H9 (cell line): ENCODE measurements around the gene OPA3. TPM values are rescaled to one million over a fixed set of nuclear protein-coding genes. Genes with fewer than 3 reads are reported as not detected.

Experiments
- DNase-seq: peaks from one replicate; pipeline ENCODE4 v3.0.0-alpha.2; 2017
- H2AFZ ChIP-seq: one replicate; pipeline ENCODE4 v1.6.1; 2013; ENCODE audit warnings: mild to moderate bottlenecking, low read length, control low read depth, moderate library complexity
- H2AK5ac ChIP-seq: 2 replicates; pipeline ENCODE4 v1.6.1; 2013; ENCODE audit warnings: low read length, control low read depth, mixed read lengths; ENCODE audit not compliant: insufficient read length
- H2BK120ac ChIP-seq: one replicate; pipeline ENCODE4 v1.6.1; 2013; ENCODE audit warnings: low read depth, mild to moderate bottlenecking, low read length, control low read depth, inconsistent platforms; ENCODE audit not compliant: poor library complexity, severe bottlenecking
- H2BK12ac ChIP-seq: 2 replicates; pipeline ENCODE4 v1.6.1; 2013; ENCODE audit warnings: low read length, control low read depth, mixed read lengths, low read depth; ENCODE audit not compliant: insufficient read length
- H2BK15ac ChIP-seq: 2 replicates; pipeline ENCODE4 v1.6.1; 2013; ENCODE audit warnings: low read depth, low read length, control low read depth
- H2BK20ac ChIP-seq: one replicate; pipeline ENCODE4 v1.6.1; 2013; ENCODE audit warnings: low read depth, mild to moderate bottlenecking, low read length, control low read depth, inconsistent platforms; ENCODE audit not compliant: poor library complexity, severe bottlenecking
- H2BK5ac ChIP-seq: 2 replicates; pipeline ENCODE4 v1.6.1; 2013; ENCODE audit warnings: low read length, control low read depth, mixed read lengths; ENCODE audit not compliant: insufficient read length
- H3K14ac ChIP-seq: 2 replicates; pipeline ENCODE4 v1.6.1; 2013; ENCODE audit warnings: low read length, control low read depth; ENCODE audit not compliant: insufficient read depth
- H3K18ac ChIP-seq: 2 replicates; pipeline ENCODE4 v1.6.1; 2013; ENCODE audit warnings: low read depth, mild to moderate bottlenecking, mixed read lengths, low read length, control low read depth; ENCODE audit not compliant: insufficient read length
- H3K23ac ChIP-seq: 2 replicates; pipeline ENCODE4 v1.6.1; 2013; ENCODE audit warnings: low read length, control low read depth, mixed read lengths, low read depth; ENCODE audit not compliant: insufficient read length
- H3K23me2 ChIP-seq: 2 replicates; pipeline ENCODE4 v1.6.1; 2013; ENCODE audit warnings: low read depth, mild to moderate bottlenecking, mixed read lengths, low read length, control low read depth; ENCODE audit not compliant: insufficient read length, poor library complexity, severe bottlenecking
- H3K27ac ChIP-seq: 2 replicates; pipeline ENCODE4 v1.5.1; 2013; ENCODE audit warnings: low read length, control low read depth, mixed read lengths, low read depth; ENCODE audit not compliant: insufficient read length
- H3K27me3 ChIP-seq: 2 replicates; pipeline ENCODE4 v1.6.1; 2013; ENCODE audit warnings: low read length, control low read depth, inconsistent platforms; ENCODE audit not compliant: insufficient read depth
- H3K4ac ChIP-seq: 2 replicates; pipeline ENCODE4 v1.6.1; 2013; ENCODE audit warnings: low read depth, mild to moderate bottlenecking, control low read depth, inconsistent platforms, low read length, moderate library complexity
- H3K4me1 ChIP-seq: 2 replicates; pipeline ENCODE4 v1.6.1; 2013; ENCODE audit warnings: low read length, control low read depth, inconsistent platforms; ENCODE audit not compliant: insufficient read depth
- H3K4me2 ChIP-seq: 2 replicates; pipeline ENCODE4 v1.6.1; 2013; ENCODE audit warnings: low read length, control low read depth, mixed read lengths; ENCODE audit not compliant: insufficient read length, insufficient read depth
- H3K56ac ChIP-seq: 2 replicates; pipeline ENCODE4 v1.6.1; 2013; ENCODE audit warnings: low read depth, mild to moderate bottlenecking, mixed read lengths, low read length, control low read depth; ENCODE audit not compliant: insufficient read length
- H3K79me1 ChIP-seq: 2 replicates; pipeline ENCODE4 v1.6.1; 2013; ENCODE audit warnings: low read depth, mild to moderate bottlenecking, moderate library complexity, low read length, control low read depth, inconsistent platforms; ENCODE audit not compliant: insufficient read depth, poor library complexity, severe bottlenecking
- H3K79me2 ChIP-seq: 2 replicates; pipeline ENCODE4 v1.6.1; 2013; ENCODE audit warnings: low read length, control low read depth, inconsistent platforms; ENCODE audit not compliant: insufficient read depth
- H3K9ac ChIP-seq: 2 replicates; pipeline ENCODE4 v1.6.1; 2013; ENCODE audit warnings: low read length, control low read depth, mixed read lengths; ENCODE audit not compliant: insufficient read length; ENCODE audit errors: extremely low read depth
- H3K9me3 ChIP-seq: one replicate; pipeline ENCODE4 v1.6.1; 2013; ENCODE audit warnings: low read depth, low read length, inconsistent platforms; ENCODE audit not compliant: control insufficient read depth
- H3T11ph ChIP-seq: one replicate; pipeline ENCODE4 v1.6.1; 2013; ENCODE audit warnings: mild to moderate bottlenecking, low read length, control low read depth, inconsistent platforms
- H4K20me1 ChIP-seq: one replicate; pipeline ENCODE4 v1.6.1; 2013; ENCODE audit not compliant: control insufficient read depth, insufficient read length, insufficient read depth
- H4K5ac ChIP-seq: 2 replicates; pipeline ENCODE4 v1.6.1; 2013; ENCODE audit warnings: low read depth, mild to moderate bottlenecking, mixed read lengths, low read length, control low read depth; ENCODE audit not compliant: insufficient read length
- H4K8ac ChIP-seq: replicated peaks from 2 replicates; pipeline ENCODE4 v1.6.1; 2013; ENCODE audit warnings: low read length, control low read depth, mixed read lengths, low read depth; ENCODE audit not compliant: insufficient read length
- H4K91ac ChIP-seq: 2 replicates; pipeline ENCODE4 v1.6.1; 2013; ENCODE audit warnings: low read depth, mild to moderate bottlenecking, moderate library complexity, mixed read lengths, low read length, control low read depth; ENCODE audit not compliant: insufficient read length
- H3K27ac Mint-ChIP-seq, 3 experiments: 2 replicates in 2 of 3; 3 replicates in 1 of 3; pipeline ENCODE4 v1.8.0; 2020 to 2021; ENCODE audit warnings: mixed read lengths in 3 of 3, mild to moderate bottlenecking in 1 of 3, moderate library complexity in 1 of 3
- H3K27me3 Mint-ChIP-seq: 2 replicates; pipeline ENCODE4 v1.8.0; 2021; ENCODE audit warnings: low read depth, mild to moderate bottlenecking, moderate library complexity, mixed read lengths
- H3K36me3 Mint-ChIP-seq, 3 experiments: 2 replicates in 2 of 3; 3 replicates in 1 of 3; pipeline ENCODE4 v1.8.0; 2020 to 2021; ENCODE audit warnings: low read depth in 3 of 3, mixed read lengths in 3 of 3; ENCODE audit not compliant: insufficient read depth in 1 of 3
- H3K4me1 Mint-ChIP-seq, 2 experiments: 2 replicates each; pipeline ENCODE4 v1.8.0; 2020; ENCODE audit warnings: mixed read lengths in 2 of 2
- H3K4me3 Mint-ChIP-seq, 2 experiments: 2 replicates in 1 of 2; 3 replicates in 1 of 2; pipeline ENCODE4 v1.8.0; 2020 to 2021; ENCODE audit warnings: mild to moderate bottlenecking in 2 of 2, mixed read lengths in 2 of 2, moderate library complexity in 1 of 2
- H3K9me3 Mint-ChIP-seq, 2 experiments: 2 replicates in 1 of 2; 3 replicates in 1 of 2; pipeline ENCODE4 v1.8.0; 2020; ENCODE audit warnings: mild to moderate bottlenecking in 2 of 2, mixed read lengths in 2 of 2, moderate library complexity in 1 of 2
- WGBS: extraction: QIAGEN DNeasy Blood & Tissue Kit; methylation state at CpG from one replicate; pipeline ENCODE4 v1.1.7; 2013; ENCODE audit warnings: missing lambda C conversion rate, low lambda C conversion rate, mixed read lengths; ENCODE audit not compliant: insufficient read length; ENCODE audit errors: extremely low coverage; 5-methylcytosine and 5-hydroxymethylcytosine counted together
- total RNA-seq: library from RNA; stranded (reverse); gene quantifications from 2 replicates; pipeline ENCODE4 v1.2.1, GENCODE V29; 2021
- TF ChIP-seq, protein P1 (sequence below): fragments of 200-600 bp; sonication (generic); conservative IDR thresholded peaks from 3 replicates; pipeline ENCODE4 v1.8.0; 2021; ENCODE audit warnings: antibody characterized with exemption, mild to moderate bottlenecking

OPA3 gene
- total RNA-seq, 1 experiment from 2014 or later: 13.0 TPM

GRCh38 chr19:45598267-45599001, 13.8 kb upstream of the OPA3 start:
- Histone ChIP-seq H2AFZ (no peak overlapping the region), H2BK5ac (no peak overlapping the region), H2BK12ac (no peak overlapping the region), H3K4ac (no peak overlapping the region), H4K20me1 (no peaks in the 10 kb centered on the region), H2BK15ac (no peak overlapping the region), H3K9ac (no peak overlapping the region), H4K5ac (no peak overlapping the region), H3K4me2 (peak overlapping the region; percentile 65), H2BK120ac (no peak overlapping the region), H4K8ac (no peak overlapping the region), H3K79me2 (no peaks in the 10 kb centered on the region), H3K18ac (no peak overlapping the region), H3K4me1 (no peaks in the 10 kb centered on the region), H3K23me2 (peaks cover 6% of the 10 kb centered on the region), H4K91ac (no peak overlapping the region), H3K27me3 (peaks cover 34% of the 10 kb centered on the region), H2AK5ac (no peak overlapping the region), H3K27ac (no peak overlapping the region), H3K14ac (no peak overlapping the region), H3T11ph (no peak overlapping the region), H2BK20ac (no peak overlapping the region), H3K23ac (no peak overlapping the region), H3K9me3 (no peaks in the 10 kb centered on the region), H3K56ac (no peak overlapping the region), H3K79me1 (no peaks in the 10 kb centered on the region)
- no CpG with 5 or more reads among the region's 22 CpGs for WGBS
- Mint-ChIP-seq H3K4me3 (peak overlapping the region; percentile 52 to 76), H3K27ac (no peak overlapping the region), H3K4me1 (peaks cover 33 to 69% of the 10 kb centered on the region in 2 experiments), H3K9me3 (no peaks in the 10 kb centered on the region; a peak in 2 of 5 replicates), H3K27me3 (peaks cover 81% of the 10 kb centered on the region), H3K36me3 (peaks cover 0 to 3% (median 0%) of the 10 kb centered on the region in 3 experiments; a peak in 2 of 7 replicates)
- no peak for DNase-seq
- TF ChIP-seq, protein P1, sequence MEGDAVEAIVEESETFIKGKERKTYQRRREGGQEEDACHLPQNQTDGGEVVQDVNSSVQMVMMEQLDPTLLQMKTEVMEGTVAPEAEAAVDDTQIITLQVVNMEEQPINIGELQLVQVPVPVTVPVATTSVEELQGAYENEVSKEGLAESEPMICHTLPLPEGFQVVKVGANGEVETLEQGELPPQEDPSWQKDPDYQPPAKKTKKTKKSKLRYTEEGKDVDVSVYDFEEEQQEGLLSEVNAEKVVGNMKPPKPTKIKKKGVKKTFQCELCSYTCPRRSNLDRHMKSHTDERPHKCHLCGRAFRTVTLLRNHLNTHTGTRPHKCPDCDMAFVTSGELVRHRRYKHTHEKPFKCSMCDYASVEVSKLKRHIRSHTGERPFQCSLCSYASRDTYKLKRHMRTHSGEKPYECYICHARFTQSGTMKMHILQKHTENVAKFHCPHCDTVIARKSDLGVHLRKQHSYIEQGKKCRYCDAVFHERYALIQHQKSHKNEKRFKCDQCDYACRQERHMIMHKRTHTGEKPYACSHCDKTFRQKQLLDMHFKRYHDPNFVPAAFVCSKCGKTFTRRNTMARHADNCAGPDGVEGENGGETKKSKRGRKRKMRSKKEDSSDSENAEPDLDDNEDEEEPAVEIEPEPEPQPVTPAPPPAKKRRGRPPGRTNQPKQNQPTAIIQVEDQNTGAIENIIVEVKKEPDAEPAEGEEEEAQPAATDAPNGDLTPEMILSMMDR: no peak
